ENCODE results near the gene ATP2C2. TPM values are rescaled to one million over a fixed set of nuclear protein-coding genes. Genes with fewer than 3 reads are reported as not detected.

The ATP2C2 gene
- total RNA-seq, 1 experiment from 2014 or later, result 4.0 TPM

GRCh38 chr16:84471966-84472365 is 103.6 kb downstream of the ATP2C2 start:
- peaks cover 27 to 31% of the 10 kb centered on the region in 2 experiments for H3K9me3 Mint-ChIP-seq
- H2BK120ac ChIP-seq (ENCODE audit: low read depth, low read length, poor library complexity, severe bottlenecking), result no peak overlapping the region
- no peaks in the 10 kb centered on the region for H3K79me1 ChIP-seq (ENCODE audit: insufficient read depth, low read depth, low read length, poor library complexity, severe bottlenecking)
- H2AK5ac ChIP-seq (ENCODE audit: insufficient read length, low read length), result no peak overlapping the region
- H4K20me1 ChIP-seq (ENCODE audit: control insufficient read depth, insufficient read depth, insufficient read length), result no peaks in the 10 kb centered on the region
- H3K79me2 ChIP-seq (ENCODE audit: insufficient read depth, low read length), result no peaks in the 10 kb centered on the region
- H3K56ac ChIP-seq (ENCODE audit: insufficient read length, low read depth, low read length), result no peak overlapping the region
- no peak overlapping the region for H4K5ac ChIP-seq (ENCODE audit: insufficient read length, low read depth, low read length)
- no peak overlapping the region for H2AFZ ChIP-seq (ENCODE audit: low read length)
- no peak overlapping the region for H3K9ac ChIP-seq (ENCODE audit: extremely low read depth, insufficient read length, low read length)
- H2BK12ac ChIP-seq (ENCODE audit: insufficient read length, low read depth, low read length), result no peak overlapping the region
- no peak overlapping the region for H3T11ph ChIP-seq (ENCODE audit: low read length)
- no peak overlapping the region for H2BK15ac ChIP-seq (ENCODE audit: low read depth, low read length)
- no peak overlapping the region for H3K23ac ChIP-seq (ENCODE audit: insufficient read length, low read depth, low read length)
- H3K27me3 Mint-ChIP-seq (ENCODE audit: low read depth), result peaks cover 3% of the 10 kb centered on the region
- H2BK5ac ChIP-seq (ENCODE audit: insufficient read length, low read length), result no peak overlapping the region
- H3K27ac Mint-ChIP-seq, result no peak overlapping the region; a peak in 1 of 7 replicates
- peaks cover 28 to 49% (median 35%) of the 10 kb centered on the region in 3 experiments for H3K36me3 Mint-ChIP-seq (ENCODE audit: insufficient read depth in 1 of 3, low read depth in 3 of 3)
- H2BK20ac ChIP-seq (ENCODE audit: low read depth, low read length, poor library complexity, severe bottlenecking), result no peak overlapping the region
- no peaks in the 10 kb centered on the region for H3K27me3 ChIP-seq (ENCODE audit: insufficient read depth, low read length)
- no peak overlapping the region for H3K18ac ChIP-seq (ENCODE audit: insufficient read length, low read depth, low read length)
- TF ChIP-seq CTCF (conservative IDR thresholded peaks at IDR 0.05), result no peak
- no peak overlapping the region for H4K8ac ChIP-seq (replicated peaks; ENCODE audit: insufficient read length, low read depth, low read length)
- no peak overlapping the region for H4K91ac ChIP-seq (ENCODE audit: insufficient read length, low read depth, low read length)
- H3K4me3 Mint-ChIP-seq, result no peak overlapping the region
- no CpG with 5 or more reads among the region's 4 CpGs for whole genome bisulfite sequencing (ENCODE audit: extremely low coverage, insufficient read length, low lambda C conversion rate)
- no peak overlapping the region for H3K4me2 ChIP-seq (ENCODE audit: insufficient read depth, insufficient read length, low read length)
- H3K4me1 ChIP-seq (ENCODE audit: insufficient read depth, low read length), result no peaks in the 10 kb centered on the region
- no peaks in the 10 kb centered on the region for H3K9me3 ChIP-seq (ENCODE audit: control insufficient read depth, low read depth, low read length)
- H3K27ac ChIP-seq (ENCODE audit: insufficient read length, low read depth, low read length), result no peak overlapping the region
- H3K14ac ChIP-seq (ENCODE audit: insufficient read depth, low read length), result no peak overlapping the region
- peak; percentile 15 for DNase-seq
- no peak overlapping the region for H3K4ac ChIP-seq (ENCODE audit: low read depth, low read length)
- no peaks in the 10 kb centered on the region for H3K4me1 Mint-ChIP-seq
- H3K23me2 ChIP-seq (ENCODE audit: insufficient read length, low read depth, low read length, poor library complexity, severe bottlenecking), result no peaks in the 10 kb centered on the region

All from H9 (cell line).